ENCODE data around the gene CAPZB.
A peak's percentile ranks its signal among the peaks of the same experiment; 100 is the strongest.

The CAPZB gene

DNA sequence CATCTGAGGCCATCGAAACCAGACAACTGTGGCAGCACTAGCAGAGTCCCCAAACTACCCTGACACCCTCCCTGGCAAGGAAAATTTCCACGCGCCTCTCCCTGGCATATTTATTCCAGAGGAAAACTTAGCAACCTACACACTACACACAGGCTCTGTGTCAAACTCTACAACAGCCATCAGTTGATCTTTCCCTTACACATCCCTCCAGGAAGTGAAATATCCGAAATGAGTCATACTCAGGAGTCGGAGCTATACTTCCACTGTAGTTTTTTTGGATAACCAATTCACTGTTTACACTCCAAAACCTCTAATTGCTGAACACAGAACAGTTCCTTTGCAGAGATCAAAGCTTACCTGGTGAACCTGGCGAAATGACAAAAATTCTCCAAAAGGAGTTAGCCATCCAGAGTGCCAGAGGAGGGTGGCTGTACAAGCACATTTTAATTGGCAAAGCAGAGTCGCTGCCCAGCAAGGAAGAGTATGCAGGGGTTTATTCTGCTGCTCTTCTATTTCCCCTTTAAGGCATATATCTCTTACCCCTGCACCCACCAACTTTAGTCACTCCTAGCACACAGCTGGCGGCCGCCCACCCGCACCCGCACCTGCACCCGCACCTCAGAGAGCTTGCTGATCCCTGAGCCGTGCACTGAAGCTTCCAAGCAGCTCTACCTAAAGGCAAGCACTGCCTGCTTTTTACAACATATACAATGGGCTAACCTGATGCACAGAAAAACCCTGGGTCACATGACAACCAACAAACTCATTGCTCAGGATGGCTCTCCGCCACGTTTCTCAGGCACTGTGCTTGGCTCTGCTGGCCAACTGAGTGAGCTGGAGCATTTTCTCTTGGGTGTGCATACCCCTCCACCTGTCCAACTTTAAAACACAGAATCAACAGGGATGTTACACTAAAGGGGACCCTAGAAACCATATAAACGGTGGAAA is 54.9 kb downstream of the CAPZB start:
- TF ChIP-seq EZH2 (IDR thresholded peaks at IDR 0.05; ENCODE audit: borderline replicate concordance, low read depth, low read length, severe bottlenecking): no peak
- TF ChIP-seq, protein P1, sequence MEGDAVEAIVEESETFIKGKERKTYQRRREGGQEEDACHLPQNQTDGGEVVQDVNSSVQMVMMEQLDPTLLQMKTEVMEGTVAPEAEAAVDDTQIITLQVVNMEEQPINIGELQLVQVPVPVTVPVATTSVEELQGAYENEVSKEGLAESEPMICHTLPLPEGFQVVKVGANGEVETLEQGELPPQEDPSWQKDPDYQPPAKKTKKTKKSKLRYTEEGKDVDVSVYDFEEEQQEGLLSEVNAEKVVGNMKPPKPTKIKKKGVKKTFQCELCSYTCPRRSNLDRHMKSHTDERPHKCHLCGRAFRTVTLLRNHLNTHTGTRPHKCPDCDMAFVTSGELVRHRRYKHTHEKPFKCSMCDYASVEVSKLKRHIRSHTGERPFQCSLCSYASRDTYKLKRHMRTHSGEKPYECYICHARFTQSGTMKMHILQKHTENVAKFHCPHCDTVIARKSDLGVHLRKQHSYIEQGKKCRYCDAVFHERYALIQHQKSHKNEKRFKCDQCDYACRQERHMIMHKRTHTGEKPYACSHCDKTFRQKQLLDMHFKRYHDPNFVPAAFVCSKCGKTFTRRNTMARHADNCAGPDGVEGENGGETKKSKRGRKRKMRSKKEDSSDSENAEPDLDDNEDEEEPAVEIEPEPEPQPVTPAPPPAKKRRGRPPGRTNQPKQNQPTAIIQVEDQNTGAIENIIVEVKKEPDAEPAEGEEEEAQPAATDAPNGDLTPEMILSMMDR (IDR thresholded peaks at IDR 0.05; ENCODE audit: borderline replicate concordance, extremely low read depth, low read length, poor library complexity, severe bottlenecking): no peak
- H3K4me2 ChIP-seq (ENCODE audit: insufficient read depth, low read length): no peak overlapping the region
- H3K27ac ChIP-seq (ENCODE audit: low read length): no peak overlapping the region
- H3K36me3 ChIP-seq (ENCODE audit: insufficient read depth, low read length): no peaks in the 10 kb centered on the region; the same call in 1 of the 2 replicates
- H3K27me3 ChIP-seq (ENCODE audit: insufficient read depth, low read length, poor library complexity): no peaks in the 10 kb centered on the region
- H4K20me1 ChIP-seq (ENCODE audit: insufficient read depth, low read length): peaks cover 79% of the 10 kb centered on the region
- DNase-seq (no peak), ATAC-seq (ENCODE audit: insufficient read depth, low read depth) (peak; percentile 39; the same call in 1 of the 3 replicates)
- peaks cover 96% of the 10 kb centered on the region for H3K79me2 ChIP-seq (ENCODE audit: insufficient read depth, low read length)
- H3K4me3 ChIP-seq (ENCODE audit: low read depth in 1 of 2, low read length in 2 of 2): no peak overlapping the region
- no peaks in the 10 kb centered on the region for H3K9me3 ChIP-seq (ENCODE audit: insufficient read depth, low read length, severe bottlenecking)
- no peak overlapping the region for H3K9ac ChIP-seq (ENCODE audit: low read depth, low read length)
- no peaks in the 10 kb centered on the region for H3K4me1 ChIP-seq (ENCODE audit: insufficient read depth, low read length)
- no peak overlapping the region for H2AFZ ChIP-seq (ENCODE audit: low read depth, low read length)

DNA sequence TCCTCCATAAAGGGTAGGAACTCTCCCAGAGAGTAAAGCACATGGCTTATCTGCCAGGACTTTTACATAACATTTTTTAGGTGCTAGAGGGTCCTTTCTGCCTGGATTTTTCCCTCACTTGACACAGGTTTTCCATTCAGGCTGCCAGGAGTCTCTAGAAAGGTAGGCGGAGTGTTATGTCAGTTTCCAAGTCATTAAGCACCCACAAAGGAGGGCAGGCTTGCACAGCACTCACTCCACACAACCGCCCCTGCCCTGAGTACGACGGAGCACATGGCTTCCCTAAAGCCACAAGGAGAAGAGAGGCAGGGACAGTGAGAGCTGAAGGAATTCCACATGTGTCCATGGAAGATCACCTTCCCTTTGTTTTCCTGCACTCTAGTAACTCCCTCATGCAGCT is 55.7 kb downstream of the CAPZB start:
- DNase-seq (no peak), ATAC-seq (ENCODE audit: insufficient read depth, low read depth) (no peak)
- no peaks in the 10 kb centered on the region for H3K27me3 ChIP-seq (ENCODE audit: insufficient read depth, low read length, poor library complexity)
- H3K9me3 ChIP-seq (ENCODE audit: insufficient read depth, low read length, severe bottlenecking): no peaks in the 10 kb centered on the region
- no peaks in the 10 kb centered on the region for H3K4me1 ChIP-seq (ENCODE audit: insufficient read depth, low read length)
- no peak overlapping the region for H3K4me3 ChIP-seq (ENCODE audit: low read depth in 1 of 2, low read length in 2 of 2)
- H3K27ac ChIP-seq (ENCODE audit: low read length): no peak overlapping the region
- TF ChIP-seq EZH2 (IDR thresholded peaks at IDR 0.05; ENCODE audit: borderline replicate concordance, low read depth, low read length, severe bottlenecking): no peak
- TF ChIP-seq, protein P1 (IDR thresholded peaks at IDR 0.05; ENCODE audit: borderline replicate concordance, extremely low read depth, low read length, poor library complexity, severe bottlenecking): no peak
- H3K79me2 ChIP-seq (ENCODE audit: insufficient read depth, low read length): peaks cover 96% of the 10 kb centered on the region
- no peak overlapping the region for H2AFZ ChIP-seq (ENCODE audit: low read depth, low read length)
- H3K36me3 ChIP-seq (ENCODE audit: insufficient read depth, low read length): no peaks in the 10 kb centered on the region; the same call in 1 of the 2 replicates
- no peak overlapping the region for H3K9ac ChIP-seq (ENCODE audit: low read depth, low read length)
- peaks cover 80% of the 10 kb centered on the region for H4K20me1 ChIP-seq (ENCODE audit: insufficient read depth, low read length)
- H3K4me2 ChIP-seq (ENCODE audit: insufficient read depth, low read length): no peak overlapping the region

DNA sequence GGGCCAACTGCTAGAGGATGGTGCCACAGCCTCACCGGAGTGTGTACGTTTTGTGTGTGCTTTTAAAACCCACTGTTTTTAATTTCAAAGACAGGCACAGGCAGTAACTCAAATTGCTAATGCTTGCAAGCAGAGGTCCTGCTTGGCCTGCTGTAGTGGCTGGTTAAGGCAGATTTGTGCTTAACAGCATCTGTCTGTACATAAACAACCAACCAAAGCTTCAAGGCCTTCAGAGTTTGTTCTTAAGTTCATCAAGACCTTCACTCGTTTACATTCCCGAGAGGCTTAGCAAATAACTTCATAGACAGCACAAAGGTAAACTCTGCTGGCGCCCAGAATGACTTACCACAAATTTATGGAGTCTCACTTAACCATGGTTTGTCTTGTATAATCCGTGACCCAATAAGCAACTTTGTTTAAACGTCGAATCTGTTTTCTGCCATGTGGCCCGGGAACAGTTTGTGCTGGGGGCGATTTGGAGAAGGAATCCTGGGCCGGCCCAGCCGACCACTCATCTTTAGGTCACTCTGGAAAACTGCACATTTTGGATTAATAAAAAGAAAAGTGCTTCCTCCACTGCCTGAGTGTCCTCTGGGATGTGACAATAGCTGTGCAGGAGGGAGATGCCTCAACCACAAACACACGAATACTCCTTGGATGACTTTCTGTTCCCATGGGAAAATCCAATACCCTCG is 58.1 kb downstream of the CAPZB start:
- Histone ChIP-seq H4K20me1 (ENCODE audit: insufficient read depth, low read length) (peaks cover 79% of the 10 kb centered on the region), H3K27ac (ENCODE audit: low read length) (no peak overlapping the region)

More for the DNA sequence above, 58.1 kb downstream of the CAPZB start:
- no peak for TF ChIP-seq EZH2 (IDR thresholded peaks at IDR 0.05; ENCODE audit: borderline replicate concordance, low read depth, low read length, severe bottlenecking)
- TF ChIP-seq, protein P1 (IDR thresholded peaks at IDR 0.05; ENCODE audit: borderline replicate concordance, extremely low read depth, low read length, poor library complexity, severe bottlenecking): no peak
- Histone ChIP-seq H3K79me2 (ENCODE audit: insufficient read depth, low read length) (peaks cover 96% of the 10 kb centered on the region), H3K4me3 (ENCODE audit: low read depth in 1 of 2, low read length in 2 of 2) (no peak overlapping the region), H3K4me2 (ENCODE audit: insufficient read depth, low read length) (no peak overlapping the region), H2AFZ (ENCODE audit: low read depth, low read length) (no peak overlapping the region), H3K9ac (ENCODE audit: low read depth, low read length) (no peak overlapping the region), H3K27me3 (ENCODE audit: insufficient read depth, low read length, poor library complexity) (no peaks in the 10 kb centered on the region), H3K36me3 (ENCODE audit: insufficient read depth, low read length) (no peaks in the 10 kb centered on the region; the same call in 1 of the 2 replicates), H3K9me3 (ENCODE audit: insufficient read depth, low read length, severe bottlenecking) (no peaks in the 10 kb centered on the region), H3K4me1 (ENCODE audit: insufficient read depth, low read length) (no peaks in the 10 kb centered on the region)
- no peak for ATAC-seq (ENCODE audit: insufficient read depth, low read depth)
- no peak for DNase-seq

All from DND-41 (cell line).